Measurements from ENCODE around the gene XXYLT1.

GRCh38 chr3:195060531-195061291 is 210.2 kb downstream of the XXYLT1 start:
- TF ChIP-seq CHD4 (IDR thresholded peaks at IDR 0.05; ENCODE audit: borderline replicate concordance), result no peak
- TF ChIP-seq, protein P1, sequence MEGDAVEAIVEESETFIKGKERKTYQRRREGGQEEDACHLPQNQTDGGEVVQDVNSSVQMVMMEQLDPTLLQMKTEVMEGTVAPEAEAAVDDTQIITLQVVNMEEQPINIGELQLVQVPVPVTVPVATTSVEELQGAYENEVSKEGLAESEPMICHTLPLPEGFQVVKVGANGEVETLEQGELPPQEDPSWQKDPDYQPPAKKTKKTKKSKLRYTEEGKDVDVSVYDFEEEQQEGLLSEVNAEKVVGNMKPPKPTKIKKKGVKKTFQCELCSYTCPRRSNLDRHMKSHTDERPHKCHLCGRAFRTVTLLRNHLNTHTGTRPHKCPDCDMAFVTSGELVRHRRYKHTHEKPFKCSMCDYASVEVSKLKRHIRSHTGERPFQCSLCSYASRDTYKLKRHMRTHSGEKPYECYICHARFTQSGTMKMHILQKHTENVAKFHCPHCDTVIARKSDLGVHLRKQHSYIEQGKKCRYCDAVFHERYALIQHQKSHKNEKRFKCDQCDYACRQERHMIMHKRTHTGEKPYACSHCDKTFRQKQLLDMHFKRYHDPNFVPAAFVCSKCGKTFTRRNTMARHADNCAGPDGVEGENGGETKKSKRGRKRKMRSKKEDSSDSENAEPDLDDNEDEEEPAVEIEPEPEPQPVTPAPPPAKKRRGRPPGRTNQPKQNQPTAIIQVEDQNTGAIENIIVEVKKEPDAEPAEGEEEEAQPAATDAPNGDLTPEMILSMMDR (IDR thresholded peaks at IDR 0.05), result no peak
- no peak for TF ChIP-seq POLR2A (IDR thresholded peaks at IDR 0.05; ENCODE audit: low read length)

Measured in A549 (cell line).